ENCODE results near the gene TDO2. TPM values are rescaled to one million over a fixed set of nuclear protein-coding genes. Genes with fewer than 3 reads are reported as not detected.
"Not testable (repeated sequence)": the region's sequence is repeated elsewhere in the genome, so short reads cannot be mapped to it uniquely, and the experiment has no call there.

Gene TDO2
- total RNA-seq, 1 experiment from 2014 or later, result not detected

DNA sequence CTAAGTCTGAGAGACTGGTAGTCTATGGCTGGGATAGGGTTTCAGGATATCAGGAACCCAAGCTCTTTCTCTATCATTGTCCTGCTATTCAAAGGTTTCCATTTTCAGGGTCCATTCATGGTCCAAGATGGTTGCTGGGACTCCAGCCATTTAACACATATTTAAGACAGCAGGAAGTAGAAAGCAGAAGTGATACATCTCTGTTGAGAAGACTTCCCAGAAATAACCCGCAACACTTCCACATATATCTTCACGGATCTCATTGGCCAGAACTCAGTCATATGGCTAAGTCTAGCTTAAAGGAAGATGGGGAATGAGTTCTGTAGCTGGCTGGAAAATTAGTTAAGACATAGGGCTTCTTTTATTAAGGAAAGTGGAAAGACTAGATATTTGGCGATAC, 26.3 kb downstream of the TDO2 start:
- intact Hi-C loops (cut with micrococcal nuclease), result no loop called here
- no peak overlapping the region for H3K27ac Mint-ChIP-seq (ENCODE audit: low read depth, unreplicated experiment)
- H3K36me3 Mint-ChIP-seq (ENCODE audit: insufficient read depth, unreplicated experiment), result no peaks in the 10 kb centered on the region
- H3K4me3 Mint-ChIP-seq (ENCODE audit: unreplicated experiment), result no peak overlapping the region
- no peaks in the 10 kb centered on the region for H3K9me3 Mint-ChIP-seq (ENCODE audit: unreplicated experiment)
- no peak for DNase-seq (ENCODE audit: unreplicated experiment)
- POLR2A ChIA-PET, result interaction anchor here (0.6 kb wide), 1 partner anchor 107 kb away, joined by 3 read pairs; no protein-coding TSS in a partner anchor
- CTCF ChIA-PET, result interaction anchor here (1.4 kb wide), 1 partner anchor 23 kb away, joined by 6 read pairs; the partner anchor contains the start of gene CTSO
- no TSS peak for BruUV-seq (replicated peaks)
- no peaks in the 10 kb centered on the region for H3K4me1 Mint-ChIP-seq (ENCODE audit: insufficient read depth, unreplicated experiment)
- H3K27me3 Mint-ChIP-seq (ENCODE audit: insufficient read depth, unreplicated experiment), result no peaks in the 10 kb centered on the region
- TF ChIP-seq, protein P1, sequence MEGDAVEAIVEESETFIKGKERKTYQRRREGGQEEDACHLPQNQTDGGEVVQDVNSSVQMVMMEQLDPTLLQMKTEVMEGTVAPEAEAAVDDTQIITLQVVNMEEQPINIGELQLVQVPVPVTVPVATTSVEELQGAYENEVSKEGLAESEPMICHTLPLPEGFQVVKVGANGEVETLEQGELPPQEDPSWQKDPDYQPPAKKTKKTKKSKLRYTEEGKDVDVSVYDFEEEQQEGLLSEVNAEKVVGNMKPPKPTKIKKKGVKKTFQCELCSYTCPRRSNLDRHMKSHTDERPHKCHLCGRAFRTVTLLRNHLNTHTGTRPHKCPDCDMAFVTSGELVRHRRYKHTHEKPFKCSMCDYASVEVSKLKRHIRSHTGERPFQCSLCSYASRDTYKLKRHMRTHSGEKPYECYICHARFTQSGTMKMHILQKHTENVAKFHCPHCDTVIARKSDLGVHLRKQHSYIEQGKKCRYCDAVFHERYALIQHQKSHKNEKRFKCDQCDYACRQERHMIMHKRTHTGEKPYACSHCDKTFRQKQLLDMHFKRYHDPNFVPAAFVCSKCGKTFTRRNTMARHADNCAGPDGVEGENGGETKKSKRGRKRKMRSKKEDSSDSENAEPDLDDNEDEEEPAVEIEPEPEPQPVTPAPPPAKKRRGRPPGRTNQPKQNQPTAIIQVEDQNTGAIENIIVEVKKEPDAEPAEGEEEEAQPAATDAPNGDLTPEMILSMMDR (IDR thresholded peaks at IDR 0.05; ENCODE audit: unreplicated experiment), result no peak

DNA sequence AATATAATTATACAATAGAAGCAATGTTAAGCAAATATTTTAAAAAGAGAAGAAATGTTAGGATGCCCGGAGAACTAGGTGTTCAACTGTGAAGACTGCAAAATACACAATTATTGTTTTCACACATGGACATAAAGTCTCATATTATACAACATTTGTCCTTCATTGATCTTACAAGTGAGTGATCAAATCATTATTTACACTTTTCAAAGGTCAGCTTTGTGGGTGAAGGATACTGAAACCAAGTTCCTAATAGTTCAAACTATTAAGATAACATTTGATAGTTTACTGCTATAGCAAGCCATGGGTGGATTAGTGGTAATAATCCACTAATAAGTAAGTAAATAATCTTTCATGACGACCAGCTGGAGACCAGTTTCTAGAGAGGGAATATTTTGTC, 26.8 kb downstream of the TDO2 start:
- no peaks in the 10 kb centered on the region for H3K4me1 Mint-ChIP-seq (ENCODE audit: insufficient read depth, unreplicated experiment)
- H3K4me3 Mint-ChIP-seq (ENCODE audit: unreplicated experiment), result no peak overlapping the region
- TF ChIP-seq, protein P1 (IDR thresholded peaks at IDR 0.05; ENCODE audit: unreplicated experiment), result no peak
- intact Hi-C loops (cut with micrococcal nuclease), result no loop called here
- no TSS peak for BruUV-seq (replicated peaks)
- ChIA-PET CTCF (interaction anchor here (0.5 to 1.4 kb wide), 2 partner anchors 9 to 23 kb away, joined by 3 to 6 read pairs; partner anchors contain the start of gene CTSO), POLR2A (no interaction called here)
- no peaks in the 10 kb centered on the region for H3K9me3 Mint-ChIP-seq (ENCODE audit: unreplicated experiment)
- no peaks in the 10 kb centered on the region for H3K36me3 Mint-ChIP-seq (ENCODE audit: insufficient read depth, unreplicated experiment)
- DNase-seq (ENCODE audit: unreplicated experiment), result no peak
- no peak overlapping the region for H3K27ac Mint-ChIP-seq (ENCODE audit: low read depth, unreplicated experiment)
- H3K27me3 Mint-ChIP-seq (ENCODE audit: insufficient read depth, unreplicated experiment), result no peaks in the 10 kb centered on the region

DNA sequence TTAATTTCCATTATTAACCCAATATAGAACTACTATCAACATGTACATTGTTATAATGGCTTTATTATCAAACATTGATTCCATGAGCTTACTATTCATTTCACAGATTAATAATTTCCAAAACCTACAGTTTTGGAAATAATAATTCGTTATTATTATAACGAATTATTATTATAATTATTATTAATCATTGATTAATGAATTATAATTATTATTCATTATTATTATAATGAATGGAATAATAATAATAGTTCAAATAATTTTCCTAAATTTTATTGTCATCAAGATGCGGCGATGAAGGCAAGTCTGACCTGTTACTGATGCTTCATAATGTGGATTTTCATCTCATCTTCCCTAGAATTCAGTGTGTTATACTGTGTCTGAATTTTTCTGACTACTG, 28.1 kb downstream of the TDO2 start:
- TF ChIP-seq, protein P1 (IDR thresholded peaks at IDR 0.05; ENCODE audit: unreplicated experiment), result no peak
- H3K27me3 Mint-ChIP-seq (ENCODE audit: insufficient read depth, unreplicated experiment), result no peaks in the 10 kb centered on the region
- ChIA-PET CTCF (interaction anchor here (0.6 to 0.7 kb wide), 2 partner anchors 57 to 224 kb away, joined by 3 read pairs; no protein-coding TSS in a partner anchor), POLR2A (no interaction called here)
- H3K36me3 Mint-ChIP-seq (ENCODE audit: insufficient read depth, unreplicated experiment), result no peaks in the 10 kb centered on the region
- DNase-seq (ENCODE audit: unreplicated experiment), result no peak
- no peak overlapping the region for H3K4me3 Mint-ChIP-seq (ENCODE audit: unreplicated experiment)
- no peak overlapping the region for H3K27ac Mint-ChIP-seq (ENCODE audit: low read depth, unreplicated experiment)
- intact Hi-C loops (cut with micrococcal nuclease), result no loop called here
- no TSS peak for BruUV-seq (replicated peaks)
- no peaks in the 10 kb centered on the region for H3K4me1 Mint-ChIP-seq (ENCODE audit: insufficient read depth, unreplicated experiment)
- no peaks in the 10 kb centered on the region for H3K9me3 Mint-ChIP-seq (ENCODE audit: unreplicated experiment)

DNA sequence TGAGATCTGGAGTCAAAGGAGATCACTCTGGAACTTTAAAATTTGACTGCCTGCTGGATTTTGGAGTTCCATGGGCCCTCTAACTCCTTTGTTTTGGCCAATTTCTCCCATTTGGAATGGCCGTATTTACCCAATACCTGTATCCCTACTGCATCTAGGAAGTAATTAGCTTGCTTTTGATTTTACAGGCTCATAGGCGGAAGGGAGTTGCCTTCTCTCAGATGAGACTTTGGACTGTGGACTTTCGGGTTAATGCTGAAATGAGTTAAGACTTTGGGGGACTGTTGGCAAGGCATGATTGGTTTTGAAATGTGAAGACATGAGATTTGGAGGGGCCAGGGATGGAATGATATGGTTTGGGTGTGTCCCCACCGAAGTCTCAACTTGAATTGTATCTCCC, 31.1 kb downstream of the TDO2 start:
- H3K27me3 Mint-ChIP-seq (ENCODE audit: insufficient read depth, unreplicated experiment); BruUV-seq (replicated peaks); H3K36me3 Mint-ChIP-seq (ENCODE audit: insufficient read depth, unreplicated experiment); H3K4me1 Mint-ChIP-seq (ENCODE audit: insufficient read depth, unreplicated experiment); H3K9me3 Mint-ChIP-seq (ENCODE audit: unreplicated experiment); DNase-seq (ENCODE audit: unreplicated experiment); intact Hi-C loops (cut with micrococcal nuclease); H3K4me3 Mint-ChIP-seq (ENCODE audit: unreplicated experiment); H3K27ac Mint-ChIP-seq (ENCODE audit: low read depth, unreplicated experiment); CTCF ChIA-PET; POLR2A ChIA-PET: not testable (repeated sequence)

Measured in MCF 10A (cell line).